Measurements from ENCODE around the gene OR7C1. TPM values are rescaled to one million over a fixed set of nuclear protein-coding genes. Genes with fewer than 3 reads are reported as not detected.

Gene OR7C1
- total and polyA plus RNA-seq, 2 donors from 2014 or later: 0.19 TPM; not detected in 1

GRCh38 chr19:14809272-14810057 is 25.5 kb downstream of the OR7C1 start:
- FAIRE-seq: no peak
- no peak for DNase-seq
- Histone ChIP-seq H3K4me3 (ENCODE audit: low read length in 3 of 3) (no peak overlapping the region), H3K27ac (ENCODE audit: low read depth in 2 of 2, low read length in 2 of 2) (no peak overlapping the region), H3K9ac (ENCODE audit: low read length in 3 of 3) (no peak overlapping the region), H3K9me3 (ENCODE audit: control insufficient read depth in 2 of 3, insufficient read depth in 1 of 3, low read length in 3 of 3) (no peaks in the 10 kb centered on the region), H3K4me1 (ENCODE audit: control insufficient read depth in 2 of 3, insufficient read depth in 2 of 3, low read depth in 1 of 3, low read length in 3 of 3) (no peaks in the 10 kb centered on the region), H3K27me3 (ENCODE audit: control insufficient read depth, insufficient read depth, low read length) (no peaks in the 10 kb centered on the region), H3K36me3 (ENCODE audit: control insufficient read depth in 2 of 3, insufficient read depth in 3 of 3, low read length in 3 of 3) (no peaks in the 10 kb centered on the region)
- intact Hi-C loops (cut with DNase I): no loop called here
- TF ChIP-seq CTCF (IDR thresholded peaks at IDR 0.05; ENCODE audit: borderline replicate concordance, extremely low read depth, insufficient read depth): no peak

- H3K9me3 ChIP-seq (ENCODE audit: control insufficient read depth in 2 of 3, insufficient read depth in 1 of 3, low read length in 3 of 3): no peaks in the 10 kb centered on the region
- intact Hi-C loops (cut with DNase I): no loop called here
- no peaks in the 10 kb centered on the region for H3K4me1 ChIP-seq (ENCODE audit: control insufficient read depth in 2 of 3, insufficient read depth in 2 of 3, low read depth in 1 of 3, low read length in 3 of 3)
- no peak overlapping the region for H3K27ac ChIP-seq (ENCODE audit: low read depth in 2 of 2, low read length in 2 of 2)
- no peak overlapping the region for H3K9ac ChIP-seq (ENCODE audit: low read length in 3 of 3)
- H3K4me3 ChIP-seq (ENCODE audit: low read length in 3 of 3): no peak overlapping the region
- FAIRE-seq: no peak
- H3K27me3 ChIP-seq (ENCODE audit: control insufficient read depth, insufficient read depth, low read length): no peaks in the 10 kb centered on the region
- TF ChIP-seq CTCF (IDR thresholded peaks at IDR 0.05; ENCODE audit: borderline replicate concordance, extremely low read depth, insufficient read depth): no peak
- no peaks in the 10 kb centered on the region for H3K36me3 ChIP-seq (ENCODE audit: control insufficient read depth in 2 of 3, insufficient read depth in 3 of 3, low read length in 3 of 3)
- no peak for DNase-seq
Observed at GRCh38 chr19:14804765-14805164, 30.2 kb downstream of the OR7C1 start.

- no peak for TF ChIP-seq CTCF (IDR thresholded peaks at IDR 0.05; ENCODE audit: borderline replicate concordance, extremely low read depth, insufficient read depth)
Observed at GRCh38 chr19:14798760-14799159, 36.2 kb downstream of the OR7C1 start.

More at GRCh38 chr19:14798760-14799159, 36.2 kb downstream of the OR7C1 start:
- H3K36me3 ChIP-seq (ENCODE audit: control insufficient read depth in 2 of 3, insufficient read depth in 3 of 3, low read length in 3 of 3): no peaks in the 10 kb centered on the region
- FAIRE-seq: no peak
- no peak for DNase-seq
- no peak overlapping the region for H3K9ac ChIP-seq (ENCODE audit: low read length in 3 of 3)
- no peak overlapping the region for H3K27ac ChIP-seq (ENCODE audit: low read depth in 2 of 2, low read length in 2 of 2)
- no peak overlapping the region for H3K4me3 ChIP-seq (ENCODE audit: low read length in 3 of 3)
- intact Hi-C loops (cut with DNase I): no loop called here
- no peaks in the 10 kb centered on the region for H3K4me1 ChIP-seq (ENCODE audit: control insufficient read depth in 2 of 3, insufficient read depth in 2 of 3, low read depth in 1 of 3, low read length in 3 of 3)
- H3K9me3 ChIP-seq (ENCODE audit: control insufficient read depth in 2 of 3, insufficient read depth in 1 of 3, low read length in 3 of 3): no peaks in the 10 kb centered on the region
- no peaks in the 10 kb centered on the region for H3K27me3 ChIP-seq (ENCODE audit: control insufficient read depth, insufficient read depth, low read length)

Data from kidney (tissue), 14 donors.